A204.1 (cell line): Measurements from ENCODE around the gene RCOR1.
"Not testable (repeated sequence)": the region's sequence is repeated elsewhere in the genome, so short reads cannot be mapped to it uniquely, and the experiment has no call there.

Experiments used
- FAIRE-seq: peaks from 2 replicates; lab custom pipeline; 2012; peaks lifted over from hg19 to GRCh38; lab: Jason Lieb, UNC

Gene RCOR1

GRCh38 chr14:102571043-102571442, 21.4 kb upstream of the RCOR1 start:
- FAIRE-seq, result no peak

GRCh38 chr14:102571478-102572042, 20.9 kb upstream of the RCOR1 start:
- FAIRE-seq, result no peak

GRCh38 chr14:102573161-102573560, 19.3 kb upstream of the RCOR1 start:
- FAIRE-seq, result not testable (repeated sequence)

GRCh38 chr14:102573591-102574046, 18.8 kb upstream of the RCOR1 start:
- FAIRE-seq, result no peak

- no peak for FAIRE-seq
Measured at GRCh38 chr14:102574281-102575159, 17.9 kb upstream of the RCOR1 start.

GRCh38 chr14:102575160-102575845, 17.1 kb upstream of the RCOR1 start:
- no peak for FAIRE-seq

GRCh38 chr14:102575846-102576428, 16.5 kb upstream of the RCOR1 start:
- FAIRE-seq, result not testable (repeated sequence)

- FAIRE-seq, result no peak
Measured at GRCh38 chr14:102578821-102579220, 13.6 kb upstream of the RCOR1 start.

GRCh38 chr14:102579696-102580549, 12.5 kb upstream of the RCOR1 start:
- no peak for FAIRE-seq

GRCh38 chr14:102580550-102581110, 11.8 kb upstream of the RCOR1 start:
- FAIRE-seq, result no peak

- no peak for FAIRE-seq
Measured at GRCh38 chr14:102581193-102581592, 11.3 kb upstream of the RCOR1 start.

- no peak for FAIRE-seq
Measured at GRCh38 chr14:102583726-102584125, 8.7 kb upstream of the RCOR1 start.

- no peak for FAIRE-seq
Measured at GRCh38 chr14:102584871-102585869, 7.3 kb upstream of the RCOR1 start.

GRCh38 chr14:102586420-102587104, 5.9 kb upstream of the RCOR1 start:
- no peak for FAIRE-seq

GRCh38 chr14:102588821-102589220, 3.6 kb upstream of the RCOR1 start:
- no peak for FAIRE-seq

- no peak for FAIRE-seq
Measured at GRCh38 chr14:102589761-102590290, 2.6 kb upstream of the RCOR1 start.

GRCh38 chr14:102590667-102591099, 1.8 kb upstream of the RCOR1 start:
- FAIRE-seq, result no peak

GRCh38 chr14:102591372-102591943, 991 bp upstream of the RCOR1 start:
- no peak for FAIRE-seq

GRCh38 chr14:102592763-102593060, 263 bp downstream of the RCOR1 start:
- FAIRE-seq, result no peak
